NCI-H2029 treated with DMSO at 0.1 percent for 48 hours (cell line): ENCODE data around the gene UBE2H.
A peak's percentile ranks its signal among the peaks of the same experiment; 100 is the strongest.
"Not testable (repeated sequence)": the region's sequence is repeated elsewhere in the genome, so short reads cannot be mapped to it uniquely, and the experiment has no call there.

Experiments
- DNase-seq: peaks from one replicate; lab custom pipeline; 2025; lab: John Stamatoyannopoulos, UW

Gene UBE2H

DNA sequence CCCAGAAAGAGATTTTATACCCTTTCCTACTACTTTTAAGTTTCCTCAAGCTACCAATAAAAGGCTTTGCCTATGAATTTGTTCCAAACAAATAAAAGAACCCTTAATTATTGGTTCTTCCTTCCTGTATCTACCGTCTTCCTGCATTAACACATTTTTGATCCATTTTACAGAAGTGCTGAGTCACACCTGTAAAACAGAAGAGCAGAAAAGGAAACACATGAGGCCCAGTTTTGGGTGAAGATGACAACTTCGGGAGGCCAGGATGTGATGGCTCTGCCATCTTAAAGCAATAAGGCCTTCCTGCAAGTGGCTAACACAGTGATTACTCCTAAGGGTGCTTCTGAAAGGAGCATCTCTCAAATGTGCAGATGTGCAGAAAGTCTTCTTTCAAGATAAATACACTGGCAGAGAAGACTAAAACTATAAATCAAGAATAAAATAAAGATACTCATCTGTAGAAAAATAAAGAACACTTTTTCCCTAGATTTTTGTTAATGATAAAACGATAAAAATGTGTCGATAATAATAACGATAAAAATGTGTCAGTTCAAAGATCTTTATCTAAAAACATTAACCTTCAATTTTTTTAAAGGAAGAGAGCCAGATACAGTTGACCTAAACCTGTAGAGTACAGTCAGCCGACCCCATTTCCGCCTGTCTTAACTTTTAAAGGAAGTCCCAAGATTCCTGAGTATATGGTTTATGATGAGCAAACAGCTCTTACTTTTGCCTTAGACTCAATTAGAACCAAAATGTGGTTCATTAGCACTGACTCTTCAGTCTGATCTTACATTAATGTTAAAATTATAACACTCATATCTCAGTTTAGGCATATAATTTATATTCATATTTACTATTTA is 108.6 kb downstream of the UBE2H start:
- DNase-seq: no peak

DNA sequence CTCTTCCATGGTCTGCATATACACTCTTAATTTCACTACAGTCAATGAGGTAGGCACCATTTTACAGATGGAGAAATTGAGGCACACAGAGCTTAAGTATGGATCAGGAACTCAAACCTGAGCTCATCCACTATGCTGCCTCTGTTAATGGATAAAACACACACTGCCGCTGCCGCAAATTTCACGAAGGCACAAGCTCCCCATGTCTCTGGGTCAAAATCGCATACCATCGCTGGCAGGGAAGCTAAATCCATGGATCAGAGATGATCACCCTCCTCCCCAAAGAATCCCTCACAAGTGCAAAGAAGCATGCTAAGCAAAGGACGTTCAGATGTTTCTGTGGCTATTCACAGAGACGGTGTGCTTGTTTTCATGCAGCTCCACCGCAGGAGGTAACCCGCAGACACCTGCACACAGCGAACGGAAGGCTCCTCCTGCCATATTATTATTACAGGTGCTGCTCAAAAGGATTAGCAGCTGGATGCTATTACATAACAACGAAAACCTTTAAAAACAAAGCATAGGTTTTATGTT is 109.3 kb downstream of the UBE2H start:
- no peak for DNase-seq

GRCh38 chr7:129841465-129841864 is 111.3 kb downstream of the UBE2H start:
- DNase-seq: no peak

GRCh38 chr7:129840757-129841156 is 112.0 kb downstream of the UBE2H start:
- no peak for DNase-seq

DNA sequence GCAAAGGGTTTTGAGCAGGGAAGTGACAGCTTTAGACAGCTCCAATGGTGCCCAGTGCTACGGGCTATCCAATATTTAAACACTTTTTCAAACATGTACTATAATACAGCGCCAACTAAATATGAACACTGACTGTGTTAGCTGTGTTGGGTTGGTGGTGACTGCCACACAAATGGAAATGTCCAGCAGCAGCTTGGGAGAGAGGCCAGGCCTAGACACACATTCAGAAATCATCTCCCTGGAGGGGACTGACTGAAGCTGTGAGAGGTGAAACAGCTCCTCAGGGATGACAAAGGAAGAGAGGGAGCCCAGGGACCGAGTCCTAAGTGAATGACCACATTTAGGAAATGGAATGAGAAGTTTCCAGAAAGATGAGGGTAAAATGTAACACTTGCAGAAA is 115.8 kb downstream of the UBE2H start:
- no peak for DNase-seq

DNA sequence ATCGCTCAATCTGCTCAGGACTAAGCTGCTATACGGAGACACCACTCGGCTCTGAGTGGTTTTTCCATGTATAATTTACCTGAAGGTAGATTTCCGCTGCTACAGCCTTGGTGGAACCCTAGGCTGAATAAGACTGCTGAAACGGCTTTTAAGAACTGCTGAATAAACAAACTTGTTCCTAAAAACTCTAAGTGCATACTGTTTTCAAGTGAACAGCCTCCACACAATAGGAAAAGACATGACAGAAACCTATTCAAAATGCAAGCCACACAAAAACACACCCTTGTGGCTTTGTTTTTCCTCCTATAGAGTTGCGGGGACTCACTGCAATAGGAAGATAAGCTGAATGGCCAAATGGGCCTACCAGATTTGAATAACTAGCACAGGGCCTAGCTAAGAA is 117.2 kb downstream of the UBE2H start:
- DNase-seq: peak; percentile 56

GRCh38 chr7:129833353-129833752 is 119.4 kb downstream of the UBE2H start:
- not testable (repeated sequence) for DNase-seq

DNA sequence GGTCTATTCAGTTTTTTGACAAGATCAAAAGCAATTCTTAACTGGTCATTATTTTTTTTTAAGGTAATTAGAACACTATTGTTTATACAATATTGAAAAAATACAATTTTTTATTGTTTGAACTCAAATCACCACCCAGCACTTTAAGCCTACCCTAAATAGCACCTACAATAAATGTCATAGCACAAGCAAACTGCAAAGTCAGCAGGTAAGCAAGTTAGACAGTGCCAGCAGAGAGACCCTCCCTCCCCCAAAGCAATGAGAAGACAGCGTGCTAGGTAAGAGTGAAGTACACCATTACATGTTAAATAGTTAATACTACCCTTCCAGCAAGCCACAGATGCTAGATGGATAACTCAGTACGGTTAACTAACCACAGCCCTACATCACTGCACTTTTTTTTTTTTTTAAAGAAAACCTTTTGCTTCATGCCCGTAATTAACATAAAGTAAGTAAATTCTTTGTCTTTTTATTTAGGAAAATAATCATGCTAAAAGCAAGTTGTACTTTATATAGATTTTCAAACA is 120.0 kb downstream of the UBE2H start:
- no peak for DNase-seq

DNA sequence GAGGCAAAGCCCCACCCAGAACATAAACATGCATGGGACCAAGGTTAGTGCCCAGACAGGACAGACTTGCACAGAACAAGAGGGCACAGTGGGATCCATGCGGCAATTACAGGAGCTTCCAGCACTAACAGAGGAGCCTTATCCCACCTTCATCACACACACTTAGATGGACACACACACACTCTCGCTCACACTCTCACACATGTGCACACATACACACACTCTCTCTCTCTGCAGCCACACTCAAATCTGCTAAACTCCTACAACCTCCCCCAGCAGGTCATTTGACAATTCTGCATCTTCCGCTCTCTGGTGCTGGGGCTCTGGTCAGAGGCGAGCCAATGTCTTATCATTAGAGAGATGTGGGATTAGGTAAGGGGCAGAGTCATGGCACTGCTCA is 120.5 kb downstream of the UBE2H start:
- DNase-seq: no peak

GRCh38 chr7:129831424-129832058 is 121.2 kb downstream of the UBE2H start:
- peak; percentile 21 for DNase-seq

GRCh38 chr7:129830949-129831348 is 121.8 kb downstream of the UBE2H start:
- DNase-seq: no peak

GRCh38 chr7:129829737-129830631 is 122.8 kb downstream of the UBE2H start:
- DNase-seq: peak; percentile 88

DNA sequence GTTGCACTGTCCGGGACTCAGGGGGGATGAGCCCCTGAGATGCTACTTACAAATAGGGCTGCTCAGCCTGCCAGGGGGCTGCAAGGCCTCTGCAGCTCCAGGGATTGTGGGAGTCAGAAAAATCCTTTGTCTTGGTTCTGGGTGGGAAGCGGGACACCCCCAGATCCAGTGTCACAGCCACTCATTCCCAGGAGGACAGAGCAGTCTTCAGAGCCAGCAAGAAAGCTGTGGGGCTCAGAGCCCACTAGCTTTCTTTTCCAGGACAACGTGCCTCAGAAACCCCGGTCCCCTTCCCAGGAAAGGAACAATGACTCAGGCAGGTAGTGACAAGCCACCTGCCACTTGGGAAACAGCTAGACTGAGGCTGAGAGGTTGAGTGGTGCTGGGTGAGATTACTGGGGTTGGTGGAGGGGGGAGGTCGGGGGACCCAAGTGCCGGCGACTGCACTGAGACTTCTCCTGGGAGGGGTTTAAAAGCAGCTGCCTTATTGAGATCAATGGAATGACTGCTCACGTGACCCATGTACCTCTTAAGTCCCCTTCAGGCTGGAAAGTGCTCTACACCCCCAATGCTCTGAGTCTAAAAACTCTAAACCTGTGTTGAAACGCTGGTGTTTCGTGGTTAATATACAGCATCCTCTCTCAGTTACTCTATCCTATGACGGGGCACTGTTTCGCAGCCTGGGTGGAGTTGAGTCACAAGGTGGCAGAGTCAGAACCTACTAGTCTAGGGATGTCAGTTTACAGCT is 123.6 kb downstream of the UBE2H start:
- DNase-seq: no peak

DNA sequence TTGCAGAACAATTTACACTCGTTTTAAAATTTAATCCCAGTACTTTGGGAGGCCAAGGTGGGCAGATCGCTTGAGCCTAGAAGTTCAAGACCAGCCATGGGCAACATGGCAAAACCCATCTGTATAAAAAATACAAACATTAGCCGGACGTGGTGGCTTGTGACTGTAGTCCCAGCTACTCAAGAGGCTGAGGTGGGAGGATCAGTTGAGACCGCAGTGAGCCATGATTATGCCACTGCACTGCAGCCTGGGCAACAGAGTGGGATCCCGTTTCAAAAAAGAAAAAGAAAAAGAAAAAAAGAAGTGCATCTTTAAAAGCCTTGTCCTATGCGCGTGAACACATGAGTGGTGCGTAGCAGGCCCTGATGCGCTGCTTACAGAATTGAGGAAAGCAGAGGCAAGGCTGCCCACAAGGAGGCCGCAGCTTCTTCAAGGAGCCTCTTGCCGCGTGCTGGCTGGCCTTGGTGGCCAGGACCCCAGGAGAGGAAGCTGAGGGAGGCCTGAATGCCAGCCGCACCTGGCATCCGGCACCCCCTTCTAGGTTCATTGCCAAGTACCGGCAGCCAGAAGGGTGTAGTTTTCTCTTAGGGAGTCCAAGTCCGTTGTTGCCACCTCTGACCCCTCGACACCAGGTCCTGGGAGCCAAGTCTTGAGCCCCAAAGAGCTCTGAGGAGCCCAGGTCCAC is 124.5 kb downstream of the UBE2H start:
- DNase-seq: no peak

- no peak for DNase-seq
Measured at GRCh38 chr7:129827467-129827990, 125.2 kb downstream of the UBE2H start.

DNA sequence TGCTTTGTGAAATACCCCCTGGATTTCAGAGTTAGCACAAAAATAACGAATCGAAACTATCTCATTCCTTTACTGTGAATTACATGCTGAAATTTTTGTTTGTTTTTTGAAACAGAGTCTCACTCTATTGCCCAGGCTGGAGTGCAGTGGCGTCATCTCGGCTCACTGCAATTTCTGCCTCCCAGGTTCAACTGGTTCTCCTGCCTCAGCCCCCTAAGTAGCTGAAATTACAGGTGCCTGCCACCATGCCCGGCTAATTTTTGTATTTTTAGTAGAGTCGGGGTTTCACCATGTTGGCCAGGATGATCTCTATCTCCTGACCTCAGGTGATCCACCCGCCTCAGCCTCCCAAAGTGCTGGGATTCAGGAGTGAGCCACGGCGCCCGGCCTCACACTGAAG is 125.9 kb downstream of the UBE2H start:
- DNase-seq: not testable (repeated sequence)

- peak; percentile 66 for DNase-seq
Measured at GRCh38 chr7:129825209-129825970, 127.4 kb downstream of the UBE2H start.

- DNase-seq: peak; percentile 71
Measured at GRCh38 chr7:129824291-129825208, 128.2 kb downstream of the UBE2H start.
